ENCODE data around the gene ELL.
A peak's percentile ranks its signal among the peaks of the same experiment; 100 is the strongest.

Gene ELL

DNA sequence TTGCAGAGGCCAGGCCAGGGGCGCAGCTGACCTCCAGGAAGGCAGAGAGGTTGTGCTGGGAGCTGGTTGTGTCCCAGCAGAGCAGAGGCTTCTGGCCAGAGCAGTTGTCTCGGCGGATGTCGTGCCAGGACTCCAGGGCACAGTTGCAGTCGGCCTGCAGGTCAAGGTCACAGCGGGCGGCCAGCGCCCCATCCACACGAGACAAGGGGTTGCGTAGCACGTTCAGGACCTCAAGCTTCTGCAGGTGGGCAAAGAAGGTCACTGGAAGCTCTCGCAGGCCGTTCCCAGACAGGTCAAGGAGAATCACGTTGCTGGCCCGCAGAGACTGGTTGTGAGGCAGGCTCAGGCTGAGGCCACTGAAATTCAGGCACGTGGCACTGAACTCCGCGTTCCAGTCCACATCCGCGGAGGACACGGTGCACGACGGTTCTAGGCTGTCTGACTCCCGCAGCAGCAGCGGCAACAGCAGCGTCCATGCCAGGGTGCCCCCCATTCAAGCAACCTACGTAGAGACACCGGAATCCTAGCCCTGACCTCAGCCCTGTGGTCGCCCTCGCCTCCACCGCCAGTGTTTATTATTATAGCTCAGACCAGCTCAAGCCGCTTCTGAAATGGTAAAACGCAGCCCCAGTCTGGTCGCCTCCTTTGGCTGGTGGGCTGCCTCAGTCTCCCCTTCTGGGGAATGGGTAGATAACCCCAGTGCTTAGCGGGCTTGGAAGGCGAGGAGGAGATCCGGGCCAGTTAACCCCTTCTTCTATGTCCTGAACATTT, 125.2 kb downstream of the ELL start:
- H3K4me3 Mint-ChIP-seq: peak overlapping the region; percentile 83
- no peak overlapping the region for H3K27ac Mint-ChIP-seq

GRCh38 chr19:18393836-18394235, 128.0 kb downstream of the ELL start:
- DNase-seq (ENCODE audit: low spot score in 2 of 2) (no peak), ATAC-seq (ENCODE audit: low read depth) (no peak)
- Mint-ChIP-seq H3K4me1 (peaks cover 27% of the 10 kb centered on the region), H3K36me3 (peaks cover 4% of the 10 kb centered on the region), H3K9me3 (no peaks in the 10 kb centered on the region), H3K27ac (no peak overlapping the region), H3K4me3 (peak overlapping the region; percentile 46), H3K27me3 (peaks cover 2% of the 10 kb centered on the region)

More for the DNA sequence above, 125.2 kb downstream of the ELL start:
- no peak for ATAC-seq (ENCODE audit: low read depth)
- peaks cover 2% of the 10 kb centered on the region for H3K27me3 Mint-ChIP-seq
- H3K36me3 Mint-ChIP-seq: no peaks in the 10 kb centered on the region
- DNase-seq (ENCODE audit: low spot score in 2 of 2): no peak
- peaks cover 33% of the 10 kb centered on the region for H3K4me1 Mint-ChIP-seq
- no peaks in the 10 kb centered on the region for H3K9me3 Mint-ChIP-seq

DNA sequence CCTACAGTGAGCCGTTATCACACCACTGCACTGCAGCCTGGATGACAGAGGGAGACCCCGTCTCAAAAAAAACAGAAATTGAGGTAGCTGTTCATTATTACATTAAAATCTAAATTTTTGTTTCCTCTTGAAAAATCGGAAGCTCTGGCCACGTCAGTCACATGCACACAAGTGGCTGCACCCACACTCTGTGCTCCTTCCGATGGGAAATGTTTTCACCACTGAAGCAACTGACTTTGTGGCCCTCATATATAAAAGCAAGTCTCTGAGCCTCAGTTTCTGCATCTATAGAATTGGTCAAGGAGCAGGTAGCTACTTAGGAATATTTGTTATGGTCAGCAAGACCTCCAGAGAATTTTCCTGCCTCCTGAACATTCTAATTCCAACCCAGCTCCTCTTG, 128.9 kb downstream of the ELL start:
- Mint-ChIP-seq H3K4me3 (peak overlapping the region; percentile 14), H3K27me3 (peaks cover 2% of the 10 kb centered on the region), H3K4me1 (peaks cover 25% of the 10 kb centered on the region), H3K27ac (no peak overlapping the region), H3K36me3 (peaks cover 4% of the 10 kb centered on the region), H3K9me3 (no peaks in the 10 kb centered on the region)
- no peak for DNase-seq (ENCODE audit: low spot score in 2 of 2)
- no peak for ATAC-seq (ENCODE audit: low read depth)

Data from memory B cell (primary cell).